ENCODE measurements around the gene PKP4. TPM values are rescaled to one million over a fixed set of nuclear protein-coding genes. Genes with fewer than 3 reads are reported as not detected.

Gene PKP4
- total RNA-seq, 1 experiment from 2014 or later: 67.7 TPM

DNA sequence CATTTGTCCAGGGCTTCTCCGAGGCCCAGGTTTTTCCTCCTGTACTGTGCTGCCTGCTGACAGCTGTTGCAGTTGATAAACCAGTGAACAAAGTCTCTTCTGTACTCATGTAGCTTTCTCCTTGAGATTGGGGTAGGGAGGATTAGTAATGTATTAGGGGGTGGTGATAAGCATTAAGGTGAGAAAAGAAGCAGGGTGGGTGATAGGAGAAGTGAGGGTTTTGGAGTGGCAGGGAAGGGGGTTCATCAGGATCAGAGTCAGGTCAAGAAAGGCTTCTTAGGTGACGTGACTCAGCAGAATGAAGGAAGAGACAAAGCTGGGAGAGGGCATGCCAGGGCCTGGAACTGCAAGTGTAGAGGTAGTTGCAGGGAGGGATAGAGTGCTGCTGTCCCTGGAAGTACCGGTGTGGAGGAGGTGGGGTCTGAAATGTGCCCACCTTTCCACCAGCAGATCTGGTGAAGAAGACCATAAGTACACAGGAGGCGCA, 48.7 kb downstream of the PKP4 start:
- no peaks in the 10 kb centered on the region for H3K27me3 ChIP-seq (replicated peaks; ENCODE audit: insufficient read depth, low read depth, low read length, poor library complexity)
- no peak overlapping the region for H3K4me3 ChIP-seq (ENCODE audit: low read depth, low read length, poor library complexity, severe bottlenecking)
- DNase-seq (ENCODE audit: low spot score): no peak
- peaks cover 26% of the 10 kb centered on the region for H3K4me1 ChIP-seq (ENCODE audit: insufficient read depth, low read length, poor library complexity, severe bottlenecking)
- no peaks in the 10 kb centered on the region for H3K9me3 ChIP-seq (ENCODE audit: low read depth, low read length, poor library complexity, severe bottlenecking)
- no TSS peak for BruUV-seq (replicated peaks)
- POLR2A ChIA-PET (ENCODE audit: low non-redundant PET): no interaction called here
- no peaks in the 10 kb centered on the region for H3K36me3 ChIP-seq (ENCODE audit: insufficient read depth, low read length, poor library complexity, severe bottlenecking)
- TF ChIP-seq, protein P1, sequence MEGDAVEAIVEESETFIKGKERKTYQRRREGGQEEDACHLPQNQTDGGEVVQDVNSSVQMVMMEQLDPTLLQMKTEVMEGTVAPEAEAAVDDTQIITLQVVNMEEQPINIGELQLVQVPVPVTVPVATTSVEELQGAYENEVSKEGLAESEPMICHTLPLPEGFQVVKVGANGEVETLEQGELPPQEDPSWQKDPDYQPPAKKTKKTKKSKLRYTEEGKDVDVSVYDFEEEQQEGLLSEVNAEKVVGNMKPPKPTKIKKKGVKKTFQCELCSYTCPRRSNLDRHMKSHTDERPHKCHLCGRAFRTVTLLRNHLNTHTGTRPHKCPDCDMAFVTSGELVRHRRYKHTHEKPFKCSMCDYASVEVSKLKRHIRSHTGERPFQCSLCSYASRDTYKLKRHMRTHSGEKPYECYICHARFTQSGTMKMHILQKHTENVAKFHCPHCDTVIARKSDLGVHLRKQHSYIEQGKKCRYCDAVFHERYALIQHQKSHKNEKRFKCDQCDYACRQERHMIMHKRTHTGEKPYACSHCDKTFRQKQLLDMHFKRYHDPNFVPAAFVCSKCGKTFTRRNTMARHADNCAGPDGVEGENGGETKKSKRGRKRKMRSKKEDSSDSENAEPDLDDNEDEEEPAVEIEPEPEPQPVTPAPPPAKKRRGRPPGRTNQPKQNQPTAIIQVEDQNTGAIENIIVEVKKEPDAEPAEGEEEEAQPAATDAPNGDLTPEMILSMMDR (conservative IDR thresholded peaks at IDR 0.05; ENCODE audit: low read depth, low read length): no peak
- TF ChIP-seq EZH2 (IDR thresholded peaks at IDR 0.05; ENCODE audit: borderline replicate concordance, low read depth, low read length, poor library complexity, severe bottlenecking): no peak
- intact Hi-C loops (cut with micrococcal nuclease; ENCODE audit: unreplicated experiment): no loop called here
- CTCF ChIA-PET: no interaction called here
- H3K27ac ChIP-seq (ENCODE audit: low read depth, low read length, poor library complexity, severe bottlenecking): no peak overlapping the region

- intact Hi-C loops (cut with micrococcal nuclease; ENCODE audit: unreplicated experiment): no loop called here
- no peak for DNase-seq (ENCODE audit: low spot score)
- no peak overlapping the region for H3K4me3 ChIP-seq (ENCODE audit: low read depth, low read length, poor library complexity, severe bottlenecking)
- no peak overlapping the region for H3K27ac ChIP-seq (ENCODE audit: low read depth, low read length, poor library complexity, severe bottlenecking)
- H3K4me1 ChIP-seq (ENCODE audit: insufficient read depth, low read length, poor library complexity, severe bottlenecking): peaks cover 29% of the 10 kb centered on the region
- no peaks in the 10 kb centered on the region for H3K27me3 ChIP-seq (replicated peaks; ENCODE audit: insufficient read depth, low read depth, low read length, poor library complexity)
- H3K36me3 ChIP-seq (ENCODE audit: insufficient read depth, low read length, poor library complexity, severe bottlenecking): no peaks in the 10 kb centered on the region
- no TSS peak for BruUV-seq (replicated peaks)
- no peaks in the 10 kb centered on the region for H3K9me3 ChIP-seq (ENCODE audit: low read depth, low read length, poor library complexity, severe bottlenecking)
- ChIA-PET POLR2A (ENCODE audit: low non-redundant PET) (no interaction called here), CTCF (no interaction called here)
- TF ChIP-seq EZH2 (IDR thresholded peaks at IDR 0.05; ENCODE audit: borderline replicate concordance, low read depth, low read length, poor library complexity, severe bottlenecking): no peak
Observed at GRCh38 chr2:158507141-158507540, 50.4 kb downstream of the PKP4 start.

GRCh38 chr2:158507679-158508078, 50.9 kb downstream of the PKP4 start:
- no peak for DNase-seq (ENCODE audit: low spot score)
- no peak overlapping the region for H3K27ac ChIP-seq (ENCODE audit: low read depth, low read length, poor library complexity, severe bottlenecking)
- peaks cover 27% of the 10 kb centered on the region for H3K4me1 ChIP-seq (ENCODE audit: insufficient read depth, low read length, poor library complexity, severe bottlenecking)
- no peaks in the 10 kb centered on the region for H3K27me3 ChIP-seq (replicated peaks; ENCODE audit: insufficient read depth, low read depth, low read length, poor library complexity)
- no peaks in the 10 kb centered on the region for H3K36me3 ChIP-seq (ENCODE audit: insufficient read depth, low read length, poor library complexity, severe bottlenecking)
- ChIA-PET POLR2A (ENCODE audit: low non-redundant PET) (no interaction called here), CTCF (no interaction called here)
- TF ChIP-seq EZH2 (IDR thresholded peaks at IDR 0.05; ENCODE audit: borderline replicate concordance, low read depth, low read length, poor library complexity, severe bottlenecking): no peak
- TF ChIP-seq, protein P1 (conservative IDR thresholded peaks at IDR 0.05; ENCODE audit: low read depth, low read length): no peak
- no peak overlapping the region for H3K4me3 ChIP-seq (ENCODE audit: low read depth, low read length, poor library complexity, severe bottlenecking)
- intact Hi-C loops (cut with micrococcal nuclease; ENCODE audit: unreplicated experiment): no loop called here
- no peaks in the 10 kb centered on the region for H3K9me3 ChIP-seq (ENCODE audit: low read depth, low read length, poor library complexity, severe bottlenecking)
- no TSS peak for BruUV-seq (replicated peaks)

Data from A673 (cell line).